CD14-positive monocyte (primary cell): Measurements from ENCODE around the gene GJA4. TPM values are rescaled to one million over a fixed set of nuclear protein-coding genes. Genes with fewer than 3 reads are reported as not detected.

Experiments used
- DNase-seq, 3 donors: peaks; one replicate each; pipeline ENCODE4 v3.0.0-alpha.2; 2011 to 2022
- H2AFZ ChIP-seq: 2 replicates; pipeline ENCODE4 v1.6.0; 2012; ENCODE audit warnings: mild to moderate bottlenecking, low read depth, low read length, inconsistent platforms; ENCODE audit not compliant: insufficient read depth, poor library complexity, severe bottlenecking
- H3K27ac ChIP-seq, 2 donors: 1 replicate in 1 of 2; 2 replicates in 1 of 2; pipeline ENCODE4 v1.5.1; 2012 to 2013; ENCODE audit warnings: low read length in 2 of 2, control low read depth in 1 of 2, inconsistent platforms in 1 of 2, low read depth in 1 of 2, mild to moderate bottlenecking in 1 of 2
- H3K27me3 ChIP-seq, 2 donors: one replicate each; pipeline versions ENCODE4 v1.6.0 to v1.6.1; 2011 to 2013; ENCODE audit warnings: low read length in 2 of 2; ENCODE audit not compliant: control insufficient read depth in 2 of 2, insufficient read depth in 2 of 2
- H3K36me3 ChIP-seq, 2 donors: replicated peaks in 1 of 2; 1 replicate in 1 of 2; 2 replicates in 1 of 2; pipeline versions ENCODE4 v1.5.1 to v1.6.1; 2012 to 2013; ENCODE audit warnings: low read length in 2 of 2, control low read depth in 1 of 2, inconsistent platforms in 1 of 2, mild to moderate bottlenecking in 1 of 2; ENCODE audit not compliant: insufficient read depth in 2 of 2, control insufficient read depth in 1 of 2
- H3K4me1 ChIP-seq, 2 donors: 1 replicate in 1 of 2; 2 replicates in 1 of 2; pipeline versions ENCODE4 v1.5.1 to v1.6.1; 2012 to 2013; ENCODE audit warnings: low read length in 2 of 2, control low read depth in 1 of 2, inconsistent platforms in 1 of 2, mild to moderate bottlenecking in 1 of 2, moderate library complexity in 1 of 2; ENCODE audit not compliant: insufficient read depth in 2 of 2, control insufficient read depth in 1 of 2
- H3K4me2 ChIP-seq: replicated peaks from 2 replicates; pipeline ENCODE3; 2012; ENCODE audit warnings: low read length, moderate library complexity, mild to moderate bottlenecking; ENCODE audit not compliant: poor library complexity, severe bottlenecking; ENCODE audit errors: extremely low read depth
- H3K4me3 ChIP-seq, 3 experiments: fragments of 200-600 bp in 1 of 3; sonication (generic) in 1 of 3; replicated peaks in 1 of 3; 1 replicate in 2 of 3; 2 replicates in 1 of 3; pipeline ENCODE4 v1.5.1; 2011 to 2013; ENCODE audit warnings: low read length in 3 of 3, mild to moderate bottlenecking in 3 of 3, control low read depth in 2 of 3, low read depth in 2 of 3, inconsistent platforms in 1 of 3, moderate library complexity in 1 of 3
- H3K79me2 ChIP-seq: 2 replicates; pipeline ENCODE4 v1.6.0; 2012; ENCODE audit warnings: mild to moderate bottlenecking, control low read depth, inconsistent platforms, low read length, moderate library complexity; ENCODE audit not compliant: insufficient read depth
- H3K9ac ChIP-seq: 2 replicates; pipeline ENCODE4 v1.6.0; 2017; ENCODE audit warnings: low read length, mild to moderate bottlenecking; ENCODE audit not compliant: insufficient read depth, poor library complexity, severe bottlenecking
- H3K9me3 ChIP-seq, 2 donors: replicated peaks in 1 of 2; 1 replicate in 1 of 2; 2 replicates in 1 of 2; pipeline versions ENCODE4 v1.5.1 to v1.6.1; 2012 to 2013; ENCODE audit warnings: low read length in 2 of 2, control low read depth in 1 of 2; ENCODE audit not compliant: control insufficient read depth in 1 of 2, insufficient read depth in 1 of 2
- H4K20me1 ChIP-seq: 2 replicates; pipeline ENCODE4 v1.6.0; 2012; ENCODE audit warnings: mild to moderate bottlenecking, low read length, control low read depth, moderate library complexity; ENCODE audit not compliant: insufficient read depth
- H3K27ac Mint-ChIP-seq, 7 donors: one replicate each; pipeline ENCODE4 v1.8.0; 2020; ENCODE audit warnings: mild to moderate bottlenecking in 7 of 7, mixed read lengths in 7 of 7, moderate library complexity in 6 of 7, inconsistent platforms in 2 of 7
- H3K27me3 Mint-ChIP-seq, 3 donors: one replicate each; pipeline ENCODE4 v1.8.0; 2021 to 2022; ENCODE audit warnings: low read depth in 3 of 3, mild to moderate bottlenecking in 3 of 3, mixed read lengths in 3 of 3, moderate library complexity in 3 of 3, inconsistent platforms in 1 of 3
- H3K36me3 Mint-ChIP-seq, 2 donors: one replicate each; pipeline ENCODE4 v1.8.0; 2020; ENCODE audit warnings: mixed read lengths in 2 of 2, inconsistent platforms in 1 of 2, mild to moderate bottlenecking in 1 of 2
- H3K4me1 Mint-ChIP-seq: one replicate; pipeline ENCODE4 v1.8.0; 2020; ENCODE audit warnings: mild to moderate bottlenecking, mixed read lengths
- H3K4me3 Mint-ChIP-seq, 2 donors: one replicate each; pipeline ENCODE4 v1.8.0; 2020; ENCODE audit warnings: mild to moderate bottlenecking in 2 of 2, mixed read lengths in 2 of 2, moderate library complexity in 1 of 2
- H3K9me3 Mint-ChIP-seq, 7 donors: one replicate each; pipeline ENCODE4 v1.8.0; 2020 to 2022; ENCODE audit warnings: mixed read lengths in 7 of 7, mild to moderate bottlenecking in 6 of 7, moderate library complexity in 6 of 7, inconsistent platforms in 2 of 7
- WGBS: methylation state at CpG from one replicate; pipeline ENCODE4 v1.1.5; 2013; ENCODE audit warnings: missing lambda C conversion rate; ENCODE audit not compliant: insufficient coverage; 5-methylcytosine and 5-hydroxymethylcytosine counted together
- intact Hi-C, 2 donors: fragments of 100-400 bp; cut with micrococcal nuclease; formaldehyde crosslinking; loops; one replicate each; pipeline versions ENCODE4 v1.15.0 to v1.15.1; 2023
- polyA plus RNA-seq, 3 donors: library from polyadenylated mRNA; depleted of rRNA in 1 of 3; unstranded in 2 of 3; stranded (reverse) in 1 of 3; fragments of 300-500 nt in 2 of 3; fragments of >200 nt in 1 of 3; fragmentation: Illumina TruSeq in 2 of 3; gene quantifications; 1 replicate in 2 of 3; 2 replicates in 1 of 3; pipeline ENCODE4 v1.2.3, GENCODE V29; 2012 to 2021
- TF ChIP-seq, protein P1 (sequence below): fragments of 200-600 bp; IDR thresholded peaks from one replicate; pipeline ENCODE4 v1.8.0; 2022; ENCODE audit warnings: antibody characterized with exemption, mild to moderate bottlenecking

GJA4 gene
- polyA plus RNA-seq, 3 donors, result not detected

DNA sequence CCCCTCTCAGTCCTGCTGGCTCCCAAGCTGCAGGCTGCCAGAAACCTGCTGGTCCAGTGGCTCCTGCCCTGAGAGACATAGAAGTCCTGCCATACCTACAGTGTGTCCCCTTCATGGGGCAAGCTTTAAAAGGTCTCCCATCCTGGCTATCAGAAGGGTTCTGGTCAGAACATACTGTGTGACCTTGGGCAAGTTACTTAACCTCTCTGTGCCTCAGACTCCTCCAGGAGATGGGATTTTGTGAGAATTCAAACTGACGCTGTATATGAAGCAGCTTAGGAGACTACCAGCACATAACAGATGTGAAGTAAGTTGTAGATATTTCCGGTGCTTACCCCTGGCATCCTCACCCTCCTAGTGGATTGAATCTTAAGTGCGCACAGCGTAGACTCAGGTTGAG lies 46.7 kb upstream of the GJA4 start:
- no peak overlapping the region for H2AFZ ChIP-seq
- no peak overlapping the region for H3K9ac ChIP-seq
- H3K36me3 ChIP-seq, result no peaks in the 10 kb centered on the region
- H3K9me3 ChIP-seq, result no peaks in the 10 kb centered on the region
- H3K4me1 ChIP-seq, result no peaks in the 10 kb centered on the region
- H3K27me3 ChIP-seq, result no peaks in the 10 kb centered on the region
- no peak for DNase-seq
- H3K36me3 Mint-ChIP-seq, result no peaks in the 10 kb centered on the region
- H4K20me1 ChIP-seq, result no peaks in the 10 kb centered on the region
- H3K79me2 ChIP-seq, result no peaks in the 10 kb centered on the region
- no peak overlapping the region for H3K27ac ChIP-seq
- TF ChIP-seq, protein P1, sequence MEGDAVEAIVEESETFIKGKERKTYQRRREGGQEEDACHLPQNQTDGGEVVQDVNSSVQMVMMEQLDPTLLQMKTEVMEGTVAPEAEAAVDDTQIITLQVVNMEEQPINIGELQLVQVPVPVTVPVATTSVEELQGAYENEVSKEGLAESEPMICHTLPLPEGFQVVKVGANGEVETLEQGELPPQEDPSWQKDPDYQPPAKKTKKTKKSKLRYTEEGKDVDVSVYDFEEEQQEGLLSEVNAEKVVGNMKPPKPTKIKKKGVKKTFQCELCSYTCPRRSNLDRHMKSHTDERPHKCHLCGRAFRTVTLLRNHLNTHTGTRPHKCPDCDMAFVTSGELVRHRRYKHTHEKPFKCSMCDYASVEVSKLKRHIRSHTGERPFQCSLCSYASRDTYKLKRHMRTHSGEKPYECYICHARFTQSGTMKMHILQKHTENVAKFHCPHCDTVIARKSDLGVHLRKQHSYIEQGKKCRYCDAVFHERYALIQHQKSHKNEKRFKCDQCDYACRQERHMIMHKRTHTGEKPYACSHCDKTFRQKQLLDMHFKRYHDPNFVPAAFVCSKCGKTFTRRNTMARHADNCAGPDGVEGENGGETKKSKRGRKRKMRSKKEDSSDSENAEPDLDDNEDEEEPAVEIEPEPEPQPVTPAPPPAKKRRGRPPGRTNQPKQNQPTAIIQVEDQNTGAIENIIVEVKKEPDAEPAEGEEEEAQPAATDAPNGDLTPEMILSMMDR, result no peak
- H3K9me3 Mint-ChIP-seq, result no peaks in the 10 kb centered on the region
- no peak overlapping the region for H3K4me3 ChIP-seq
- no peak overlapping the region for H3K27ac Mint-ChIP-seq
- intact Hi-C loops, result loop anchor here in 1 of 2 donors (10.0 kb wide), 1 partner anchor 1111 kb away; no protein-coding TSS in a partner anchor
- H3K4me3 Mint-ChIP-seq, result no peak overlapping the region
- H3K4me1 Mint-ChIP-seq, result peaks cover 3% of the 10 kb centered on the region
- H3K4me2 ChIP-seq, result no peak overlapping the region
- 92% methylated on average over 2 of the region's 4 CpGs for WGBS
- H3K27me3 Mint-ChIP-seq, result peaks cover 2 to 12% (median 4%) of the 10 kb centered on the region in 3 donors

DNA sequence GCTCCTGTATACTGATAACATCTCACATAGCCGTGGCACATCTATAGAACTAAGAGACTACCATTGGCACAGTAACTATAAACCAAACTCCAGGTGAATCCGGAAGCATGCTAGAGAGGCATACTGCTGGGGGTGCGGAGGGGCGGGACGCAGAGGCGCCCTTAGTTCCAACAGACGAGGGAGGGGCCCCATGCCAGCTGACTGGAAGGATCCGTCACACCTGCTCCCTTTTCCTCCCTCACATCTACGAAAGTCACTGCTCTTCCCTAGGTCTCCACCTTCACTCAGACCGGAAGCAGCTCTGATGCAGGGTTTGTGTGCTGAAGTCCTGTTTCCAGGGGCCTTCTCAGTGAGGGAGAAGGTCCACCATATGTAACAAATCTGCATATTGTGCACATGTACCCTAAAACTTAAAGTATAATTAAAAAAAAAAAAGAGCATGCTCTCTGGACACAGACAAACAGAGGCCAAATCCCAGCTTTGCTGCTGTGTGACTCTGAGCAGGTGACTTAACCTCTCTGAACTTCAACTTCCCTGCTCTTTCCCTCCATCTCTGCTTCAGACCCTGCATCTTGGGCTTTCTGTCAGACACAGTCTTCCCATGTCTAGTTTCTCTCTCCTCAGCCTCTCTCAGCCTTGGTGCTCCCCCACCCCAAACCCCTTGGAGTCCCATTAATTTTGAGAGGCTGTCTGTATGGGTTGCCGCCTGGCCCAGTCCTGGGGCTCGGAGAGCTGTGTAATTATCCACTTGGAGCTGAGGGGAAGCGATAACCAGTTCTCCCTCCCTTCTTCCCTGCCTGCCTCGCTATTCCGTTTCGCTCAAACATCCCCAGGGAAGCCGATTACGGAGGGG lies 45.8 kb upstream of the GJA4 start:
- TF ChIP-seq, protein P1, result no peak
- no peak overlapping the region for H3K9ac ChIP-seq
- Mint-ChIP-seq H3K27me3 (peaks cover 2 to 12% (median 7%) of the 10 kb centered on the region in 3 donors), H3K9me3 (no peaks in the 10 kb centered on the region), H3K27ac (no peak overlapping the region), H3K4me1 (peaks cover 3% of the 10 kb centered on the region), H3K4me3 (no peak overlapping the region), H3K36me3 (no peaks in the 10 kb centered on the region)
- intact Hi-C loops, result loop anchor here in 1 of 2 donors (10.0 kb wide), 1 partner anchor 1112 kb away; no protein-coding TSS in a partner anchor
- no peak for DNase-seq
- H2AFZ ChIP-seq, result no peak overlapping the region
- no peaks in the 10 kb centered on the region for H3K27me3 ChIP-seq
- H3K4me2 ChIP-seq, result no peak overlapping the region
- H3K9me3 ChIP-seq, result no peaks in the 10 kb centered on the region
- H3K4me1 ChIP-seq, result no peaks in the 10 kb centered on the region
- H3K79me2 ChIP-seq, result no peaks in the 10 kb centered on the region
- WGBS, result 90% methylated on average over 7 of the region's 18 CpGs
- no peaks in the 10 kb centered on the region for H3K36me3 ChIP-seq
- no peak overlapping the region for H3K27ac ChIP-seq
- no peak overlapping the region for H3K4me3 ChIP-seq
- no peaks in the 10 kb centered on the region for H4K20me1 ChIP-seq
